CD1c-positive myeloid dendritic cell (primary cell): ENCODE measurements around the gene OSBPL5.
"Not testable (repeated sequence)": the region's sequence is repeated elsewhere in the genome, so short reads cannot be mapped to it uniquely, and the experiment has no call there.

Experiments
- DNase-seq: peaks from one replicate; pipeline ENCODE4 v3.0.0-alpha.2; 2016; ENCODE audit errors: extremely low spot score

The OSBPL5 gene

GRCh38 chr11:3121931-3122774 lies 43.0 kb downstream of the OSBPL5 start:
- no peak for DNase-seq

GRCh38 chr11:3121416-3121815 lies 43.7 kb downstream of the OSBPL5 start:
- DNase-seq, result no peak

GRCh38 chr11:3120071-3120792 lies 44.9 kb downstream of the OSBPL5 start:
- no peak for DNase-seq

GRCh38 chr11:3119141-3119821 lies 45.8 kb downstream of the OSBPL5 start:
- no peak for DNase-seq

DNA sequence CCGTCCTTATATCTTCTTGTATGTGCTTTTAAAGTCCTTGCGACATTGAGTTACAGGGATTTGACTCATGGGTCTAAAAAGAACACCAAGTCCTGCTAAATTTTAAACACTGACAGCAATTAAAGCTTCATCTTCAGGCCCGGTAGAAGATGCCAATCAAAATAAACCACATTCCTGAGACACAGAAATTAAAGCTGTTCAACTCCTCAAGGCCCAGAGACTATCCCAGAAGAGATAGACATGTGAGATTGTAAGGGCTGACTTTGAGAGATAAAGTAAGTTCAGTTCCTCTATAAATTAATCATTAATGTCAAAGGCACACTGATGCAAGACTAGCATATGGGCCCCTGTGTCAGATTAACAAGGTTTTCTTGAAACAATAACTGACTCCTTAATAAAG lies 49.8 kb downstream of the OSBPL5 start:
- no peak for DNase-seq

DNA sequence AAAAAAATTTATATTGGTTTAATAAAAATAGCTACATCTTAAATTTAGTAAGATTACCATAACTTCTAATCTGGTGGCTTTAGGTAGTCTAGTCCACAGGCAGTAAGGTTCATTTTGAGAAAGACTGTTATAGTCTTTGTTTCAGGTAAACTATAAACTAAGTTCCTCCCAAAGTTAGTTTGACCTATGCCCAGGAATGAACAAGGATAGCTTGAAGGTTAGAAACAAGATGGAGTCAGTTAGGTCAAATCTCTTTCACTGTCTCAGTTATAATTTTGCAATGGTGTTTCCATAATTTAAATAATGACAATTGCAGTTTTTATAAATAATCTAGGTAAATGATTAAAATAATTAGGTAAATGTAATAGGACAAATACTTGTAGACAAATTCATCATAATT lies 51.4 kb downstream of the OSBPL5 start:
- DNase-seq, result not testable (repeated sequence)

DNA sequence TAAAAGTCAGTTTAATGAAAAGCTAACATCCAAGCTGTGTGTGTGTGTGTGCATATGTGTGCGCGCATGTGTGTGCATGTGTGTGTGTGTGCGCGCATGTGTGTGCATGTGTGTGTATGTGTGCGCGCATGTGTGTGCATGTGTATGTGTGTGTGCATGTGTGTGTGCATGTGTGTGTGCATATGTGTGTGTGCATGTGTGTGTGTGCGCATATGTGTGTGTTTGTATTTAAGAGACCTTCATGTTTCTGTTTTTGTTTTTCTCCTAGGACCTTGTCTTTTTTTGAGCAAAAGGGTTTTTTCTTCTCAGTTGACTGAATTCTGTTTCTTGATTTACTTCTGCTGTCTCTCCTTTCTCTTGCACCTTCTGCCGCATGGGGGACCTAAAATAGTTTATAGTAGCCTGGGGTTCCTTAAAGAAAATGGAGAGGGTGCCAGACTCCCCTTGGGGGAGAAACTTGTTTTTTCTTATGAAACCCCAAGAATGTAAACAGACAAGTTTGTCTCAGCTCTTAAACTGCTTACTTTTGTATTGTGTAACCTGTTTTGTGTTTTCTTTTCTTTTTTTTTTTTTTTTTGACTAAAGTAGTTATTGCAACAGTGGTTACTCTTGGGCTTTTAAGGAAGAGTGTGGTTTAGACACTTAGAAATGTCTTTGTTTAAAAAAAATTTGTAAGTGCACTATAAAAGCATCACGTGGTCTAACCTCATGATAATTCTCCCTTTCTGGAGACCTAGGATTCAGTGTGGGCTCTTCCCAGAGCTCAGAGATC lies 53.0 kb downstream of the OSBPL5 start:
- DNase-seq, result peak; percentile 56

- no peak for DNase-seq
These were observed 53.6 kb downstream of the OSBPL5 start for GRCh38 chr11:3111466-3111865.

GRCh38 chr11:3109921-3110706 lies 55.0 kb downstream of the OSBPL5 start:
- DNase-seq, result peak; percentile 50

DNA sequence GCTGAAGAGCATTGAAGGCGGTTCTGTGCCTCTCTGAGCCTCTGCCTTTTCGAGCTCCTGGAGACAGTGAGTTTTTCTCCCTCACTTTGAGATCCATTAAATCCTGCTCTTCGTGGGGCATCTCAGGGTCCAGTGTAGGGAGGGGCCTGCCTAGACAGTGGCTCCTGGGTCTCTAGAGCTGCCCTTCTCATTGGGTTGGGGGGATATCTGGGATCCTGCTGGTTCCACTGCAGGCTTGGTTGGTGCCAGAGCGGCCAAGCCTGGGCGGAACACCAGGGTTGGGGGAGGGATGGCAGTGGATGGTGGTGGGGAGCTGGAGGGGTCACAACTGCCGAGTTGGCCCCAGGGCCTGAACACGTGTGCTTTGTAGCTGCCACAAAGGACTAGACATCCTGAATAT lies 55.7 kb downstream of the OSBPL5 start:
- DNase-seq, result no peak

GRCh38 chr11:3108183-3108721 lies 56.9 kb downstream of the OSBPL5 start:
- DNase-seq, result no peak

- no peak for DNase-seq
These were observed 57.4 kb downstream of the OSBPL5 start for GRCh38 chr11:3107608-3108182.

DNA sequence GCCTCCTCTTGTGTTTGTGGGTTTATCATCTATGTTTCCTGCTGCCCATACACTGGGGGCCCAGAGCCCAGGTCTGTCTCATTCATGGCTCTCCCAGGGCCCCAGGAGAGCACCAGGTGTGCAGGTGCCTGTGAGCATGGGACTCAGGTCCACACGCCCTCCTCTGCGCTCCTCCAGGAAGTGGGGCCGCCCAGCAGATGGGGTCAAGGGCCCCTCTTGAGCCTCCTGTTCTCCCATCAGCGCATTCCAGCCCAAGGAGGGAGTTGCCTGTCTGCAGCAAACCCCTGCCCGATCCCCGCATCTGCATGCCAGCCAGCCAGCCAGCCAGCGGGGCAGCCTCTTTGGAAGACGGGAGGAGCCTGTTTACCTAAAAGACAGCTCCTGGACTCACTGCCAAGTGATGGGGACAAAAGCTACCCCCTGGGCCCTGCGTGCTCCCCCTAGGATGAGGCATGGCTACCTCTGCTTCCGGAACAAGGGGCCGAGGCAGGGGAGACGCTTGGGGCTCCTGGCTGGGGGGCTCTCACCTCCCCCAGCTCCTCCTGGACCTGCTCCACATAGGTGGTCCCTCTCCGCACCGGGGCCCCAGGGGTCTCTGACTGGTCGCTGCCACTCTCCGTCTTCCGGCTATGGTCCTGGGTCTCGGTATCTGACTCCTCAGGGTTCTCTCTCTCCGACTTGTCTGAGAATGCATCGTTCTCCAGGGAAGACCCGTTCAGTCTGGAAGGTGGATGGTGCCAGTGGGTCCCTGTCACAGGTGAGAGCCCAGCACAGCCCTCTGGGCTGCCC lies 58.2 kb downstream of the OSBPL5 start:
- no peak for DNase-seq

DNA sequence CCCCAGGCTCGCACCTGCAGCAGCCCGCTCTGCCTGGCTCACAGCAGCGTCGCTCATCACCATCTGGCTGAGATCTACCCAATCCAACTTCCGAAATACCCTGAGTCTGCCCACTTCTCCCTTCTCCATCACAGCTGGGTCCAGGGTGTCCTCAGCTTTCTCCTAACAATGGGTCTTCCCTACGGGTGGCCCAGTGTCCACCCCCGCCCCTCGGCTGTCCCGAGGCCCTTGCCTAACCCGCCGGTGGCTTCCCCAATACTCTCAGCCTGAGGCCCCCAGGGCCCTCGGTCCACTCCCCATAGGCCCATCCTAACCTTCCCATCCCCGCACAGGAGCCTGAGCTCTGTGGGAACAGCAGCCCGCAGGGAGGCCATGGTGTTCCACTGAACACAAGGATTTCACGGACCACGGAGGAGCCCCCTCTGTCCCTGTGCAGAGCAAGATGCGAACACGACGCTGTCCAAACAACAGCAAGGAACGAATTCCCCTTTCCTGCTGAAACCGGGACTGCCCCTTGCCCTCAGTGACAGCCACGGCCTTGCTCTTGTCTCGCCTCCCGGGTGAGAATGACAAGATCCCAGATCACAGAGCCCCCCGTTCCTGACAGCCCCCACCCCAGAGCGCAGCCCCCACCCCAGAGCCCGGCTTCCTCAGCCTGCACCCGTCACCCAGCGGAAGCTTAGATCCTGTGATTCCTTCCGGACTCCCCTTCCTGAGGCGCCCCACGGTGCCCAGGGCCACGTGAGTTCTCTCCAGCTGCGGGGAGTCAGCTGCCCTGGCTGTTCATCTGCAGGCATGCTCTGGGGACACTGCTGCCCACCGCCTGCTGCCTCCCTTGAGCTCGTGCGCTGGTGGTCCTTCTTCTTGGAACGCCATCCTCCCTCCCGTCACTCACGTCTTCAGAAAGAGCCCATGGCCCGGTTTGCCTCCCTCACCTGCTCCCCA lies 59.0 kb downstream of the OSBPL5 start:
- DNase-seq, result no peak

DNA sequence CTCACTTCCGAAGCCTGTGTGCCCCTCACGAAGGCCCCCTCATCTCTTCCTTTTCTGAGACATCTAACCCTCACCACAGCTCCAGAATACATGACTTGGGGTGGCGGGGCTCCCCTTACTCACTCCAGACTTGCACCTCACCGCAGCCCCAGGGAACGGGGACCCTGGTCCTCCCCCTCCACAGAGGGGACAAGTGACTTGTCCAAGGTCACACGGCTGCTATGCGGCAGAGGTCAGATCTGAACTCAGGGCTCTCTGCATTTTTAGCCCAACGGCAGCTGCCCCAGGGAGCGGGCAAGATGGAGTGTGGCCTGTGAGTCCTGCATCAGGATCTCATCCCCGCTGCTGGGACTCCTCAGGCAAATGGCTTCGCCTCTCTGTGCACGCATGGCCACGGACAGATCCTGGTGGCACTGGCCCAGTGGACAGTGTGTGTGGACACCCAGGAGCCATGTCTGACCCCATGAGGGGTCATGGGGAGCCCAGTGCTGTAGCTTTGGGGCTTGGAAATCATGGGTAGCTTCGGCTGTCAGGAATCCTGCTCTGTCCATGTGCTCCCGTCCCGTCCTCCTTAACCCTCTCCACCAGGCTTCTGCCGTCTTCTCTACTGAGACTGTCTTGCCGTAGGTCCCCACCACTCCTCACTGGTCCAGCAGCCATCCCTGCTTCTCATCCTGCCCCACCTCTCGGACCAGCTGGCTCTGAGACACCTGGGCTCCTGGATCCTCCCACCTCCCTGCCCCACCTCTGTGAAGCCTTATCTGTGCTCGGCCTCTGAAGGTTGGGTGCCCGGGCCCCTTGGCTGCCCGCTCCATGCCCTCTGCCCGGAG lies 59.9 kb downstream of the OSBPL5 start:
- no peak for DNase-seq

- no peak for DNase-seq
These were observed 60.9 kb downstream of the OSBPL5 start for GRCh38 chr11:3104051-3104714.

DNA sequence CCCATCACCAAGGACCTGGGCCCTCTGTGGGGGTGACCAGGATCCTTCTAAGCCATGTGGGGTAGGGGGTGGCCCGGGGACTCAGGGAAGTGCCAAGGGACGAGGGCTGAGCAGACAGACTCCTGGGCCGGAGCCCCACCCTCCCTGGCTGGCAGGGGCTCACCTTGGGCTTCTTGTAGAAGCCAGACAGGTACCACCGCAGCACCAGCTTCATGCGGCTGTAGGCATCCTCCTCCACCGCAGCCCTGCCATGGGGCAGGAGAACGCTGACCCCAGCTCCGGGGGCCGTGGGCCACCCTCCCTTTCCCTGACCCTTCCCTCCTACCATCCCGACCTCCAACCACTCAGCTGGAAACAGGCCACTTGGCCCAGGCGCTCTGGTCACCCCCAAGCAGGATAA lies 62.0 kb downstream of the OSBPL5 start:
- no peak for DNase-seq
